Measurements from ENCODE around the gene VANGL1. TPM values are rescaled to one million over a fixed set of nuclear protein-coding genes. Genes with fewer than 3 reads are reported as not detected.

The VANGL1 gene
- total RNA-seq, 3 donors from 2014 or later, result 15.6 to 21.7 (median 17.9) TPM

DNA sequence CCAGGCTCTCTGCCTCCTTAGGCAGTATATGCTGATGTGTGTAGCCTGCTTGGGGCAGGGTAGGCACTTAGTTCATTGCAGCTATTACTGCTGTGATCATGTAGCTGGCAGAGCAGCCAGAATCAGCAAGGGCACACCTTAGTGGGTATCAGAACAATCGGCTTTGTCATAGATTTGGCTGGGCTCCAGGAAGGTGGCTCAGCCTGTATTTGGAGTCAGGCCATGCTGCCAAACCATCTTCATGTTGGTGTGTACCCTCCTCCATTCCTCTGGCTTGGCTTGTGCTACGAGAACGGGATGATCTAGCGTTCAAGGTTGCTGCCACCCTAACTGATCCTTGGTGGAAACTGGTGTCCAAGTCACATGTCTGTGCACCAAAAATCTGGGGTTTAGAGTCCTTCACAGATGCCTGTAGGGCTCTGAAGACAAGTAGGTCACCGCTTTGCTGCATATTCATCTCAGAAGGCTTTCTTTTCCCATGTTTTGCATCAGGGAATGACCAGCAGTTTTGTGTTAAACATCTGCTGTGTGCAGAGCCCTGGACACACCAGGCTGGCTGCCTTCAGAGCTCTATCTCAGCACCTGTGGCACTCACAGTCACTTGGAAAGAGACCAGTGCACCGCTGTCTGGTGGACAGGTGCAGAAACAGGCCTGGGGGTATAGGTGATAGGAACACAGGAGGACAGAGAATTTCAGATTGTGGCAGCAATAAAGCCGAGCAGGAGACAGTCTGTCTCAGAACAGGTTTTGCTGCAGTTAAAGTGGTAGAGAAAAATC, 23.7 kb downstream of the VANGL1 start:
- intact Hi-C loops (cut with DNase I, micrococcal nuclease), result no loop called here
- ATAC-seq (peak; percentile 83), DNase-seq (peak in 1 of 3 donors; percentile 54)
- Histone ChIP-seq H3K4me3 (no peak overlapping the region), H3K36me3 (ENCODE audit: low read depth) (no peaks in the 10 kb centered on the region), H3K9me3 (no peaks in the 10 kb centered on the region), H3K4me1 (ENCODE audit: low read depth) (peaks cover 5% of the 10 kb centered on the region)
- TF ChIP-seq, protein P1, sequence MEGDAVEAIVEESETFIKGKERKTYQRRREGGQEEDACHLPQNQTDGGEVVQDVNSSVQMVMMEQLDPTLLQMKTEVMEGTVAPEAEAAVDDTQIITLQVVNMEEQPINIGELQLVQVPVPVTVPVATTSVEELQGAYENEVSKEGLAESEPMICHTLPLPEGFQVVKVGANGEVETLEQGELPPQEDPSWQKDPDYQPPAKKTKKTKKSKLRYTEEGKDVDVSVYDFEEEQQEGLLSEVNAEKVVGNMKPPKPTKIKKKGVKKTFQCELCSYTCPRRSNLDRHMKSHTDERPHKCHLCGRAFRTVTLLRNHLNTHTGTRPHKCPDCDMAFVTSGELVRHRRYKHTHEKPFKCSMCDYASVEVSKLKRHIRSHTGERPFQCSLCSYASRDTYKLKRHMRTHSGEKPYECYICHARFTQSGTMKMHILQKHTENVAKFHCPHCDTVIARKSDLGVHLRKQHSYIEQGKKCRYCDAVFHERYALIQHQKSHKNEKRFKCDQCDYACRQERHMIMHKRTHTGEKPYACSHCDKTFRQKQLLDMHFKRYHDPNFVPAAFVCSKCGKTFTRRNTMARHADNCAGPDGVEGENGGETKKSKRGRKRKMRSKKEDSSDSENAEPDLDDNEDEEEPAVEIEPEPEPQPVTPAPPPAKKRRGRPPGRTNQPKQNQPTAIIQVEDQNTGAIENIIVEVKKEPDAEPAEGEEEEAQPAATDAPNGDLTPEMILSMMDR (IDR thresholded peaks at IDR 0.05), result no peak

DNA sequence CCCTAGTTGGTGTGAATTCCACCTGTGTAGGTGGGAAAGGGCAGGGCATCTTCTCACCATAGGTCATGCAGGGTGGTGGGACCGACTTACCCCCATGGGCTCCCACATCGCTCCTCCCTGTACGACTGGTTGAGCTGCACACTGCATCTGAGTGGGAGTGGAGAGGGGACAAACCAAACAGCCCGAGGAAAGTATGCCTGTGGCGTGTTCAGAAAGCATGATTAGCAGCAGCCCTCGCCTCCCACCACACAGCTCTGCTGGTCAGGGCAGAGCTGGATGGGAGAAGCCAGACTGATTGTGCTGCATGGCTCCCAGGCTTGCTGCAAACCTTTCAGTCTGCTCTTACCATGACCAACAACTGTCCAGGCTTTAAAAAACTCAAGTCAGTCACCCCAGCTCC, 24.4 kb downstream of the VANGL1 start:
- DNase-seq, result no peak
- Histone ChIP-seq H3K4me1 (ENCODE audit: low read depth) (peaks cover 12% of the 10 kb centered on the region), H3K9me3 (no peaks in the 10 kb centered on the region), H3K4me3 (no peak overlapping the region), H3K36me3 (ENCODE audit: low read depth) (no peaks in the 10 kb centered on the region)
- intact Hi-C loops (cut with DNase I, micrococcal nuclease), result no loop called here
- TF ChIP-seq, protein P1 (IDR thresholded peaks at IDR 0.05), result no peak
- ATAC-seq, result no peak

DNA sequence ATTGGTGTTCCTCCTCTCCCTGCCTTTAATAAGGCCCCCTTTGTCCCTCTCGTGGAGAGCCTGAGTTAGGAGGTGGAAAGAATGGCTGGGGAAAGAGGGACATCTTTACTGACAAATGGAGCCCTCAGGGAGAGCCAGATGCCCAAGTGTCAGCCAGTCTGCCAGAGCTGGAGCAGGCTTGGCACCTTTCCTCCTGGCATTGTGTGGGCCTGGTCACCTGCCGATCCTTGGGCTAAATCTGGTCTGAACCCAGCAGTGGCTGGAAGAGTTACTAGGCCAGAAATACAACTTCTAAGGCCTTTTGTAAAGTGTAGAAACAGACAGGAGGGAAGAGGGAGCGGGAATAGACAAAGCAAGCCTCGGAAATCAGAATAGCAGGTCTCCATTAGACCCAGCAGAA, 24.9 kb downstream of the VANGL1 start:
- H3K4me1 ChIP-seq (ENCODE audit: low read depth), result peaks cover 17% of the 10 kb centered on the region
- intact Hi-C loops (cut with DNase I, micrococcal nuclease), result no loop called here
- no peak for DNase-seq
- H3K4me3 ChIP-seq, result no peak overlapping the region
- TF ChIP-seq, protein P1 (IDR thresholded peaks at IDR 0.05), result no peak
- no peak for ATAC-seq
- no peaks in the 10 kb centered on the region for H3K9me3 ChIP-seq
- H3K36me3 ChIP-seq (ENCODE audit: low read depth), result no peaks in the 10 kb centered on the region

DNA sequence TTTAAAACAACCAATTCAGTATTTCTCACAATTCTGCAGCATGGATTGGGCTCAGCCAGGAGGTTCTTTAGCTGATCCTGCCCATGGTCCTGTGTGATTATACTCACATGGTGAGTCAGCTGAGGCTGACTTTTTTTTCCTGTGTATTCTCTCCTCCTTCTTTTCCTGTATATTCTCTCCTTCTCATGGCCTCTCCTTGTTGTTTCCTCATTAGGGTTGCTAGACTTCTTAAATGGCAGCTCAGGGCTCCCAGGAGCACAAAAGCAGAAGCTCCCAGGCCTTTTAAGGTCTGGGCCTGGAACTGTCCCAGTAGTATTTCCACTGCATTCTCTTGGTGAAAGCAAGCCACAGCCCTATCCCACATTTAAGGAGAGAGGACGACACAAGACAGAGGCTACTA, 26.8 kb downstream of the VANGL1 start:
- DNase-seq, result no peak
- Histone ChIP-seq H3K36me3 (ENCODE audit: low read depth) (no peaks in the 10 kb centered on the region), H3K9me3 (no peaks in the 10 kb centered on the region), H3K4me3 (no peak overlapping the region), H3K4me1 (ENCODE audit: low read depth) (peaks cover 17% of the 10 kb centered on the region)
- intact Hi-C loops (cut with DNase I, micrococcal nuclease), result no loop called here
- TF ChIP-seq, protein P1 (IDR thresholded peaks at IDR 0.05), result no peak
- ATAC-seq, result no peak

DNA sequence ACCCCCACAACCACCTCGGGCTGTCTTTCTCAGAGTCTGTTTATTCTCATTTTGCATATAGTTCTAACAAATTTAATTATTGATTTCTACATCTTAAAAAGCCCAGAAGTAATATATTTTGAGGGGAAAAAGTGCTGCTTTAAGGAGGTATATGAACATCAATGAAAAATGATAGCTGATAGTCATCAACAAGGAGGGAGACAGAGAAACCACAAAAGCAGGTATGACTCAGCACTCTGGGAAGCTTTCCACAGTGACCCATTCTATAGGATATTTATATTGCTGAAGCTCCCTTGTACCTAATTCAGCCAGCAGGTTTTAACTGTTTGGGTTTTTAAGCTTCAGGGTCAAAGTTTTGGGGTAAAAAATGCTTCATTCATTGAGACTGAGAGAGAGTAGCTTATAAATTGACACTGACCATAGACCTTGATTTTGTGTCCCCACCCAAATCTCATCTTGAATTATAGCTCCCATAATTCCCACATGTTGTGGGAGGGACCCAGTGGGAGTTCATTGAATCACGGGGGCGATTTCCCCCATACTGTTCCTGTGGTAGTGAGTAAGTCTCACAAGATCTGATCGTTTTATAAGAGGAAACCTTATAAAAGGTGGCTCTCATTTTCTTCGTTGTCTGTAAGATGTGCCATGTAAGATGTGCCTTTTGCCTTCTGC, 27.4 kb downstream of the VANGL1 start:
- ATAC-seq (no peak), DNase-seq (no peak)
- Histone ChIP-seq H3K36me3 (ENCODE audit: low read depth) (no peaks in the 10 kb centered on the region), H3K4me1 (ENCODE audit: low read depth) (peaks cover 17% of the 10 kb centered on the region), H3K4me3 (no peak overlapping the region), H3K9me3 (no peaks in the 10 kb centered on the region)
- TF ChIP-seq, protein P1 (IDR thresholded peaks at IDR 0.05), result no peak
- intact Hi-C loops (cut with DNase I, micrococcal nuclease), result no loop called here

Data from mucosa of descending colon (tissue), 3 donors.